ENCODE measurements around the gene IPO7. TPM values are rescaled to one million over a fixed set of nuclear protein-coding genes. Genes with fewer than 3 reads are reported as not detected.

Gene IPO7
- total and polyA plus RNA-seq, 2 of the 13 experiments (the other 11 are each of a cell fraction or from before 2014, with no cell fraction given): 59.4 to 98.4 TPM

DNA sequence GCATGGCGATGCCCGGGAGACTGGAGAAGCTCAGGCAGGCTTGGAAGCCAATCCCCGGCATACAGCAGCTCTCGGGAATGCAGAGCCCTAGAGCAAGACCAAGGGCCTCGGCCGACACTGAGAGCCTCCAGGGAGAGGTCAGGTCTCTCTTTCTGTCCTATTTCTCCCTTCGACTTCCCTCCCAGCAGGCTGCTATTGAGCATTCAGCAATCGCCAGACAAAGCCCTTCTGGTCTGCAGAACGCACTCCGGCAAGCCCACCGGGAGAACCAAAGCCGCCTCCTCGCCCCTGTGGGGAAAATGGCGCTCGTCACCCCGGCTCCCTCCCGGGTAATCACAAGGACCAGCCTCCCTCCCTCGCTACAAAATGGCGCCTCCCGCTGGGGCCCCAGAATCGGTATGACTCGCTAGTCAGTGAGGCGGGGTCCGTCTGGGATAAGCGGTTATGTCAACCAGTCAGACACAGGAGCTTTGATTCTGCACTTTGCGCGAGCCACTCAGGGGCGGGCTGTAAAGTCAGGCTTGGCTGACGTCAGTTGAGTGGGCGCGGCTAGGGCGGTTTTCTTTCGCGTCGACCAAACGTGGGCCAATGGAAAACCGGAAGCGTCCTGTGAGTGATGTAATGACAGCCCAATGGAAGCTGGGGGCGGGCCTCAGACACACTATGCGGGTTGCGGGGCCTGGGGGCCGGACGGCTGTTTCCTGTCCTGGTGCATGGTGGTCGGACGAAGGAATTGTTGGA lies 76.0 kb downstream of the IPO7 start, which contains the start of gene ZNF143 (continued):
- TF ChIP-seq, protein P1, sequence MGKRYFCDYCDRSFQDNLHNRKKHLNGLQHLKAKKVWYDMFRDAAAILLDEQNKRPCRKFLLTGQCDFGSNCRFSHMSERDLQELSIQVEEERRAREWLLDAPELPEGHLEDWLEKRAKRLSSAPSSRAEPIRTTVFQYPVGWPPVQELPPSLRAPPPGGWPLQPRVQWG (CRISPR knock-in tag; IDR thresholded peaks at IDR 0.05; ENCODE audit: borderline replicate concordance, low read depth): no peak
- TF ChIP-seq DNMT1 (CRISPR knock-in tag; IDR thresholded peaks at IDR 0.05) (no peak), ZBTB1 (CRISPR knock-in tag; IDR thresholded peaks at IDR 0.05; ENCODE audit: borderline replicate concordance) (no peak; the same call in 1 of the 2 replicates), HMG20B (CRISPR knock-in tag; conservative IDR thresholded peaks at IDR 0.05) (no peak), RXRA (CRISPR knock-in tag; IDR thresholded peaks at IDR 0.05) (peak; percentile 53), SRY (CRISPR knock-in tag; IDR thresholded peaks at IDR 0.05) (0 out of 2 replicates have a peak, but pooled peaks have one; percentile 36), EEA1 (CRISPR knock-in tag; IDR thresholded peaks at IDR 0.05; ENCODE audit: borderline replicate concordance) (no peak), RBM22 (optimal IDR thresholded peaks at IDR 0.05; ENCODE audit: low read length) (peak; percentile 33), ZNF317 (CRISPR knock-in tag; IDR thresholded peaks at IDR 0.05) (no peak), U2AF2 (IDR thresholded peaks at IDR 0.05; ENCODE audit: low read depth, low read length) (no peak), ATF7 (IDR thresholded peaks at IDR 0.05) (peak; percentile 86), ATF7 (CRISPR knock-in tag; IDR thresholded peaks at IDR 0.05) (peak; percentile 79), ZNF451 (CRISPR knock-in tag; IDR thresholded peaks at IDR 0.05) (no peak), TMF1 (CRISPR knock-in tag; IDR thresholded peaks at IDR 0.05; ENCODE audit: low read depth) (peak; percentile 83), BRD4 (CRISPR knock-in tag; IDR thresholded peaks at IDR 0.05) (peak; percentile 94)
- TF ChIP-seq, protein P2, sequence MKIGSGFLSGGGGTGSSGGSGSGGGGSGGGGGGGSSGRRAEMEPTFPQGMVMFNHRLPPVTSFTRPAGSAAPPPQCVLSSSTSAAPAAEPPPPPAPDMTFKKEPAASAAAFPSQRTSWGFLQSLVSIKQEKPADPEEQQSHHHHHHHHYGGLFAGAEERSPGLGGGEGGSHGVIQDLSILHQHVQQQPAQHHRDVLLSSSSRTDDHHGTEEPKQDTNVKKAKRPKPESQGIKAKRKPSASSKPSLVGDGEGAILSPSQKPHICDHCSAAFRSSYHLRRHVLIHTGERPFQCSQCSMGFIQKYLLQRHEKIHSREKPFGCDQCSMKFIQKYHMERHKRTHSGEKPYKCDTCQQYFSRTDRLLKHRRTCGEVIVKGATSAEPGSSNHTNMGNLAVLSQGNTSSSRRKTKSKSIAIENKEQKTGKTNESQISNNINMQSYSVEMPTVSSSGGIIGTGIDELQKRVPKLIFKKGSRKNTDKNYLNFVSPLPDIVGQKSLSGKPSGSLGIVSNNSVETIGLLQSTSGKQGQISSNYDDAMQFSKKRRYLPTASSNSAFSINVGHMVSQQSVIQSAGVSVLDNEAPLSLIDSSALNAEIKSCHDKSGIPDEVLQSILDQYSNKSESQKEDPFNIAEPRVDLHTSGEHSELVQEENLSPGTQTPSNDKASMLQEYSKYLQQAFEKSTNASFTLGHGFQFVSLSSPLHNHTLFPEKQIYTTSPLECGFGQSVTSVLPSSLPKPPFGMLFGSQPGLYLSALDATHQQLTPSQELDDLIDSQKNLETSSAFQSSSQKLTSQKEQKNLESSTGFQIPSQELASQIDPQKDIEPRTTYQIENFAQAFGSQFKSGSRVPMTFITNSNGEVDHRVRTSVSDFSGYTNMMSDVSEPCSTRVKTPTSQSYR (CRISPR knock-in tag; IDR thresholded peaks at IDR 0.05; ENCODE audit: borderline replicate concordance): no peak
- TF ChIP-seq, protein P3, sequence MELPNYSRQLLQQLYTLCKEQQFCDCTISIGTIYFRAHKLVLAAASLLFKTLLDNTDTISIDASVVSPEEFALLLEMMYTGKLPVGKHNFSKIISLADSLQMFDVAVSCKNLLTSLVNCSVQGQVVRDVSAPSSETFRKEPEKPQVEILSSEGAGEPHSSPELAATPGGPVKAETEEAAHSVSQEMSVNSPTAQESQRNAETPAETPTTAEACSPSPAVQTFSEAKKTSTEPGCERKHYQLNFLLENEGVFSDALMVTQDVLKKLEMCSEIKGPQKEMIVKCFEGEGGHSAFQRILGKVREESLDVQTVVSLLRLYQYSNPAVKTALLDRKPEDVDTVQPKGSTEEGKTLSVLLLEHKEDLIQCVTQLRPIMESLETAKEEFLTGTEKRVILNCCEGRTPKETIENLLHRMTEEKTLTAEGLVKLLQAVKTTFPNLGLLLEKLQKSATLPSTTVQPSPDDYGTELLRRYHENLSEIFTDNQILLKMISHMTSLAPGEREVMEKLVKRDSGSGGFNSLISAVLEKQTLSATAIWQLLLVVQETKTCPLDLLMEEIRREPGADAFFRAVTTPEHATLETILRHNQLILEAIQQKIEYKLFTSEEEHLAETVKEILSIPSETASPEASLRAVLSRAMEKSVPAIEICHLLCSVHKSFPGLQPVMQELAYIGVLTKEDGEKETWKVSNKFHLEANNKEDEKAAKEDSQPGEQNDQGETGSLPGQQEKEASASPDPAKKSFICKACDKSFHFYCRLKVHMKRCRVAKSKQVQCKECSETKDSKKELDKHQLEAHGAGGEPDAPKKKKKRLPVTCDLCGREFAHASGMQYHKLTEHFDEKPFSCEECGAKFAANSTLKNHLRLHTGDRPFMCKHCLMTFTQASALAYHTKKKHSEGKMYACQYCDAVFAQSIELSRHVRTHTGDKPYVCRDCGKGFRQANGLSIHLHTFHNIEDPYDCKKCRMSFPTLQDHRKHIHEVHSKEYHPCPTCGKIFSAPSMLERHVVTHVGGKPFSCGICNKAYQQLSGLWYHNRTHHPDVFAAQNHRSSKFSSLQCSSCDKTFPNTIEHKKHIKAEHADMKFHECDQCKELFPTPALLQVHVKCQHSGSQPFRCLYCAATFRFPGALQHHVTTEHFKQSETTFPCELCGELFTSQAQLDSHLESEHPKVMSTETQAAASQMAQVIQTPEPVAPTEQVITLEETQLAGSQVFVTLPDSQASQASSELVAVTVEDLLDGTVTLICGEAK (IDR thresholded peaks at IDR 0.05): no peak
- TF ChIP-seq, protein P3 (CRISPR knock-in tag; IDR thresholded peaks at IDR 0.05): no peak; the same call in 1 of the 2 replicates

All from HepG2 (cell line).